Stimulated activated CD4-positive, alpha-beta T cell treated with anti-CD3 and anti-CD28 coated beads, Interleukin-12 subunit alpha, Interleukin-12 subunit beta, amount 100 ng/mL, for 24 hours (primary cell): Measurements from ENCODE around the gene FAM53B.
"Not testable (repeated sequence)": the region's sequence is repeated elsewhere in the genome, so short reads cannot be mapped to it uniquely, and the experiment has no call there.

ENCODE experiments used
- DNase-seq, 2 experiments: peaks; one replicate each; pipeline ENCODE4 v3.0.0-alpha.2; 2020; ENCODE audit warnings: low read depth in 2 of 2

FAM53B gene

GRCh38 chr10:124611738-124612137, 132.4 kb downstream of the FAM53B start:
- peak in 1 of 2 experiments; percentile 13 for DNase-seq

GRCh38 chr10:124610851-124611250, 133.3 kb downstream of the FAM53B start:
- not testable (repeated sequence) for DNase-seq

DNA sequence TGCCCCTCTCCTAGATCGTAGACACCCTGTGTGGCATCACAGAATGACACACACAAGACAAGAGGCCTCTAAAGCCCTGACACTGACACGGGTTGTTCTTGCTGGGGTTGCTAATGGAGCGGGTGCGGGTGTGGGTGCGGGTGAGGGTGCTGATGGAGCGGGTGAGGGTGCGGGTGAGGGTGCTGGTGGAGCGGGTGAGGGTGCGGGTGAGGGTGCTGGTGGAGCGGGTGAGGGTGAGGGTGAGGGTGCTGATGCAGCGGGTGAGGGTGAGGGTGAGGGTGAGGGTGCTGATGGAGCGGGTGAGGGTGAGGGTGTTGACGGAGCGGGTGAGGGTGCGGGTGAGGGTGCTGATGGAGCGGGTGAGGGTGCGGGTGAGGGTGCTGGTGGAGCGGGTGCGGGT, 134.0 kb downstream of the FAM53B start:
- DNase-seq: not testable (repeated sequence)

GRCh38 chr10:124609698-124610097, 134.5 kb downstream of the FAM53B start:
- no peak for DNase-seq

DNA sequence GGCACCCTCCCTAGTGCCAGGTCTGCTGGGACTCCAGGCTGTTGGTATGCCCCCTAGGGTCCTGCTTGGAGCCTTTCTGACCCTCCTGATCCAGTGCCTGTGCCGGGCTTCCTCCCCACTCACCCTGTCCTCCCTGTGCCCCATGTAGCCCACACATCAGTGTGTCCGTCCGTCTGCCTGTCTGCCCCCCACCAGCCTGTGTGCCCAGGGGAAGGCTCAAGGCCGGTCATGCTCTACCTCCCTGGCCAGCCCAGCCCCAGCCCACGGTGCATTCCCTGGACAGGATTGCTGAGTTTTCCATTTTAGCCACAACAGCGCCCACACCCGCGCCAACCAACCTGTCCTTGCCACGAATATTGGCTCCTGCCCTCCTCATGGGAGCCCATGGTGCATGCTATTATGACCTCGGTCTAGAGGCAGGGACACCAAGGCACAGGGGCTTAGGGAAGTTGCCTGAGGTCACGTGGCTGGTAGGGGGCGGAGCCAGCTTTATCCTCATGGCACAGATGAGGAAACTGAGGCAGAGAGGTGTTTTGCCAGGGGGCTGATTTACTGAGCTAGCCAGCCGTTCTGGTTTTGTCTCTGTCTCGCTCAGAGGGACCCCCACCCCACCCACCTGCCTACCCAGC, 136.0 kb downstream of the FAM53B start:
- DNase-seq: no peak

DNA sequence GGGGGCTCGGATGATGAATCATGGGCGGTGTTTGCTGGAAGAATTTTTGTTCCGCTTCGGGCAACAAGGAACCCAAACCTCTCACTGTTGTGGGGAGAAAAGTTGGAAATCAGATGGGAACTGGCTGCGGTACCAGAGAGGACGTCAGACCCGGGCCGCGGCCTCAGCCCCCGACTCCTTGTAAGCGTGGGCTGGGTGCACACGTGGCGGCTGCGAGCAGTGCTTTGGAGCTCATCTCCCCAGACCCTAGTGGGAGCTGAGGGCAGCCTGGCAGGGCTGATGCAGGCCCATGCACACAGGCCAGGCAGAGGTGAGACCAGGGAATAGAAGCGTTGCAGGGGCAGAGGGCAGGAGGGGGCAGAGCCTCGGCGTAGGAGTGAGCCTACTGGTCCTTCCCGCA, 136.5 kb downstream of the FAM53B start:
- DNase-seq: no peak

DNA sequence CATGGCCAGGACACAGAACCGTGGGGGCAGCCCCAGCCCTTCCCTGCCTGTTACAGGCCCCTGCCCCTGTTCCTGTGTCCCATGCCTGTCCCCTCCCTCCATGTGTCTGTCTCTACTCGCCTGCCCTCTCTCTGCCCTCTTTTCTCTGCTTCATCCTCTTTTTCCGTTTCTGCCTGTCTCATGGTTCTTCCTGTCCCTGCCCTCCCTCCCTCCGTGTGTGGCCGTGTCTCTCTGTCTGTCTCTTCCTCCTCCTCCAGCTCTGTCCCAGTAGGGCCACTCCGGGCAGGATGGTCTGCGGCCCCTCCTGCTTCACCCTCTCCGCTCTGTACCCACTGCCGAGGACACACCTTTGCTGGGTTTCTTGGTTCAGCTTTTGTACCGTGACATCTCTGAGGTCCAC, 137.4 kb downstream of the FAM53B start:
- DNase-seq: no peak

DNA sequence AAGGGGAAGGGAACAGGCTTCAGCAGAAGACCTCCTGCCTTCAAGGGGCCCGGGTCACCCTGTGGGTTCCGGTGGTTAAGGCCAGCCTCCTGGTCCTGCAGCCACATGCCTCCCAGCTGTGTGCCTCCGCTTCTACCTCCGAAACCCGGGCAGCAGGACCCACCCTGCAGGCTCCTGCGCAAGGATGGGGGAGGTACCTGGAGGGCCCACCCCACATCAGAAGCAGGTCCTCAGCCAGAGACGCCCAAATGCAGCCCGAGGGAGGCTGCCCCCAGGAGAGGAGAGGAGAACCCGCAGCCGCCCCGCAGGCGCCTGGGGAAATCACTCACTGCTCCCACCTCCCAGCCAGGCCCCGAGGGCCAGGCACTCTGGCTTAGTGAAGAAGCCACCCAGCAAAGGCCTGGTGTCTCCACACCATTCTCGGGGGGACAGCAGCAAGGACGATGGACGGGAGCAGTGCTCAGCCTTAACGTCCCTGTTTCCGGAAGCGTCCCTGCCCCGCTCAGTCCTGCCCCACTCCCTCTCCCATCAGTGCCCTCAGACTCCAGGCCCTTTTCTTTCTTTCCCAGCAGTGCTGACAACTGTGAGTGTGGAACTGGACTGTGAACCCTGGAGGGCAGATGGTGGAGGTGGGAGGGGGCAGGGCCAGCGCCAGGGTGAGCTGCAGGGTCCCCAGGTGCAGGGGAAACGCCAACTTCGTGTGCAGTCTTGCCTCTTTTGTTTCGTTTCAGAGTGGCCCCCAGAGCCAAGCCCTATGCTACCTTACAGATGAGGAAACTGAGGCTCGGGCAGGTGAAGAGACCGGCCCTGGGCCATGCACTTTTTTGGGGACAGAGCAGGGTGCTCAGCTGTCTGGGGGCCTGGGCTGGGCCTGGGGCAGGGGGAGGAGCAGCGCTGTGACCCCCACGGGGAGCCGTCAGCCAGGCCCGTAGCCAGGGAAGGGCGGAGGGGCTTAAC, 138.0 kb downstream of the FAM53B start:
- DNase-seq: no peak

- no peak for DNase-seq
These were observed 138.7 kb downstream of the FAM53B start for GRCh38 chr10:124605481-124605855.

GRCh38 chr10:124605001-124605370, 139.2 kb downstream of the FAM53B start:
- no peak for DNase-seq

- DNase-seq: no peak
These were observed 139.8 kb downstream of the FAM53B start for GRCh38 chr10:124604214-124605000.

- no peak for DNase-seq
These were observed 140.6 kb downstream of the FAM53B start for GRCh38 chr10:124603376-124604213.

- DNase-seq: no peak
These were observed 141.4 kb downstream of the FAM53B start for GRCh38 chr10:124602646-124603365.

DNA sequence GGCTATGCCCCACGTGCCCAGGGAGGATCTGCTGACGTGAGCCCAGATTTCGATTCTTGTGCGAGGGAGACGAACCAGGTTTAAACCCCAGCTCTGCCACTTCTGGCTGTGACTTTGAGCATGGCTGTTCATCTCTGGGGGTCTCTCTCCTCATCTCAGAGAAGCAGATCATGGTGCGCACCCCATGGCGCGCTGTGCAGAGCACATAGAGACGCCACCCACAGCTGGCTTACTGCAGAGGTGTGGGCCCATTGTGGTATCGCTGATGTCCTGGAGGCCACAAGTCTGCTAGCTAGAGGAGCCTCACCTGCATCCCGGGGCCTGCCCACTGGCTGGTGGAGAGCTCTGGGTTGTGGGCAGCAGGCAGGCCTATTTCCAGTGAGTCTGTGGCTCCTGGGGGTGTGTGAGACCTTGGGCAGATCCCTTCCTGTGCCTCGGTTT, 142.0 kb downstream of the FAM53B start:
- no peak for DNase-seq

DNA sequence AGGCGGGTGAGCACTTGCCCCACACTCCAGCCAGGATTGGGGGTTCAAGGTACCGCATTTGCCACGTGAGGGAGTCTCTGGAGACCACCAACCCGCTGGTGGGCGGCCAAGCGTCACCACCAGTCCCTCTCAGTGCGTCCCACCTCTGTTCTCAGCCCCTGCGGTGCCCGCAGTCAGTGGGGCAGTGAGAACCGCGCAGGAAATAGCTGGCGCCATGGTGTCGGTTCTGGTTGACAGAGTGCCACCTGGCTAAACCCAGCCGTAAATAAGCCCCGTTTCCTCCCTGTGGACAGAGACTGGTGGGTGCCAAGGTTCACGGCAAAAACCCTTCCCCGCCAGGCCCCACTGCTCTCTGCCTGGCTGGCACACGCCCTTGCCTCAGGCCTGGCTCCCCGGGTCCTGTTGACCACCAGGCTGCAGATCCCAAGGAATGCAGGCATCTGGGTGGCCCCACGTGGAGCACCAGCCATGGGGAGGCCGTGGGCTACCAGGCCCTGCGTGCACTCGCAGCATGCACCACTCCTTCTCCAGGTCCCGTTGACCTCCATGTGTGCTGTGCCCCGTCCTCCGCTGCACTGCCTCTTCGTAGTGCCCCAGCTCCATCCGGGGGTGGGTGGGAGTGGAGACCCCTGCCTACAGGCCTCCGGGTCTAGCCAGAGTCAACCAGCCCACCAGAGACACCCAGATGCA, 142.6 kb downstream of the FAM53B start:
- no peak for DNase-seq

GRCh38 chr10:124601016-124601415, 143.2 kb downstream of the FAM53B start:
- DNase-seq: no peak

GRCh38 chr10:124600051-124600880, 143.9 kb downstream of the FAM53B start:
- DNase-seq: no peak

GRCh38 chr10:124599588-124600050, 144.6 kb downstream of the FAM53B start:
- DNase-seq: no peak
